Measurements from ENCODE around the gene CAPN5.

DNA sequence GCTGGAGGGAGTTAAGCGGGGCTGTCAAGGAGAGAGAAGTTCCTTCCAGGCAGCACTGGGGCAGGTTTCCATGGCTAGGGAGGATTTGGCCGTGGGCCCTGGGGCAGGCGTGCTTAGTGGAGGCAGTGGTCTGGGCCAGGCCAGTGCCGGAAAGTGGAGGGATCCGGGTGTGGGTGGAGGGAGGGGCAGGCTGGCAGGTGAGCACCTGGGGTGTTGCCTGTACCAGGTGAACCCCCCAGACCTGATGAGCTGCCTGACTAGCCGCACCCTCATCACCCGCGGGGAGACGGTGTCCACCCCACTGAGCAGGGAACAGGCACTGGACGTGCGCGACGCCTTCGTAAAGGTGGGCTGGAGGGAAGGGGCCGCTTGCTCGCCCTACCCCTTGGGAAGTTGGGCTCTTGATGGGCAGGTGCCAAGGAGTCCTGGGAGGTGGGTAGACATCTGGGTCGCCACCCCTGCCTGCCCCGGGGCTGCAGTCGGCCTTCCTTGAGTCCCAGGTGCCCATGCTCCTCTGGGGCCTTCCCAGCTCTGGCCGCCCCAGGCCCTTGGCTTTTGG lies 93.2 kb downstream of the CAPN5 start:
- no peak for TF ChIP-seq CTCF (IDR thresholded peaks at IDR 0.05)
- no peak for TF ChIP-seq EZH2 (IDR thresholded peaks at IDR 0.05)

All from neural progenitor cell (in vitro differentiated cells).